ENCODE data around the gene DUOX1. TPM values are rescaled to one million over a fixed set of nuclear protein-coding genes. Genes with fewer than 3 reads are reported as not detected.

DUOX1 gene
- total and polyA plus RNA-seq, 9 of the 15 experiments (the other 6 are each of a cell fraction or from before 2014, with no cell fraction given): 0.01 to 0.22 (median 0.01) TPM; not detected in 6

- TF ChIP-seq ZNF354B (CRISPR knock-in tag; IDR thresholded peaks at IDR 0.05) (no peak), DPF2 (IDR thresholded peaks at IDR 0.05) (peak; percentile 77), KDM2B (CRISPR knock-in tag; IDR thresholded peaks at IDR 0.05) (no peak), ARID2 (IDR thresholded peaks at IDR 0.05) (no peak), CREB3 (tag; conservative IDR thresholded peaks at IDR 0.05; ENCODE audit: low read depth) (0 out of 2 replicates have a peak, but pooled peaks have one; percentile 42), FOXP1 (CRISPR knock-in tag; IDR thresholded peaks at IDR 0.05) (no peak), ELF1 (tag; IDR thresholded peaks at IDR 0.05) (no peak), JUN (IDR thresholded peaks at IDR 0.05; ENCODE audit: borderline replicate concordance, low read depth, low read length) (no peak), JUN (CRISPR knock-in tag; IDR thresholded peaks at IDR 0.05; ENCODE audit: borderline replicate concordance) (no peak), HBP1 (CRISPR knock-in tag; IDR thresholded peaks at IDR 0.05) (no peak), POLR2AphosphoS2 (IDR thresholded peaks at IDR 0.05; ENCODE audit: low read length) (no peak), POU5F1 (IDR thresholded peaks at IDR 0.05; ENCODE audit: borderline replicate concordance, low read depth, low read length, partially characterized antibody) (no peak), BRF2 (IDR thresholded peaks at IDR 0.05; ENCODE audit: borderline replicate concordance, insufficient read depth, insufficient read length) (no peak), ILK (tag; IDR thresholded peaks at IDR 0.05; ENCODE audit: borderline replicate concordance, low read depth) (no peak), TAF1 (IDR thresholded peaks at IDR 0.05; ENCODE audit: control insufficient read depth, extremely low read depth, insufficient read depth, low read length, severe bottlenecking) (peak; percentile 33), SNIP1 (IDR thresholded peaks at IDR 0.05; ENCODE audit: low read depth) (no peak), KDM1A (IDR thresholded peaks at IDR 0.05) (0 out of 4 replicates have a peak, but pooled peaks of 1 of the 2 experiments have one; percentile 8), TAL1 (IDR thresholded peaks at IDR 0.05) (peak; percentile 76), RAD51 (IDR thresholded peaks at IDR 0.05; ENCODE audit: borderline replicate concordance, low read depth) (no peak), PRDM10 (IDR thresholded peaks at IDR 0.05; ENCODE audit: partially characterized antibody) (peak; percentile 45)
Observed at GRCh38 chr15:45168751-45169551, 39.2 kb downstream of the DUOX1 start (continued).
